Stimulated activated CD4-positive, alpha-beta T cell treated with anti-CD3 and anti-CD28 coated beads, Interleukin-12 subunit alpha, Interleukin-12 subunit beta, amount 100 ng/mL, for 4 hours (primary cell): Measurements from ENCODE around the gene FAM43B.

Experiments used
- DNase-seq: peaks from one replicate; pipeline ENCODE4 v3.0.0-alpha.2; 2020

The FAM43B gene

DNA sequence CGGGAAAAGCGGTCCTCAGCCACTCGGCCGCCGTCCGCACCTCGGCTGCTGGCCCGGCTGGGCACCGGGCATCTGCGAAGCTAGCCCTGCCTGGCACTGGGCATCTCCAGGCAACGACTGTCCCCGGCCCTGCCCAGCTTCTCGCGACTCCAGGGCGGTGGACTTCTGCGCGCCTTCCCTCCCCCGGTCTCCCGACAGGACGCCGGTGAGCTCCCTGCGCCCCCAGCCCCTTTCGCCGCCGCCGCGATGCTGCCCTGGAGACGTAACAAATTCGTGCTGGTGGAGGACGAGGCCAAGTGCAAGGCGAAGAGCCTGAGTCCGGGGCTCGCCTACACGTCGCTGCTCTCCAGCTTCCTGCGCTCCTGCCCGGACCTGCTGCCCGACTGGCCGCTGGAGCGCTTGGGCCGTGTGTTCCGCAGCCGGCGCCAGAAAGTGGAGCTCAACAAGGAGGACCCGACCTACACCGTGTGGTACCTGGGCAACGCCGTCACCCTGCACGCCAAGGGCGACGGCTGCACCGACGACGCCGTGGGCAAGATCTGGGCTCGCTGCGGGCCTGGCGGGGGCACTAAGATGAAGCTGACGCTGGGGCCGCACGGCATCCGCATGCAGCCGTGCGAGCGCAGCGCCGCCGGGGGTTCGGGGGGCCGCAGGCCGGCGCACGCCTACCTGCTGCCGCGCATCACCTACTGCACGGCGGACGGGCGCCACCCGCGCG is 514 bp downstream of the FAM43B start:
- no peak for DNase-seq

DNA sequence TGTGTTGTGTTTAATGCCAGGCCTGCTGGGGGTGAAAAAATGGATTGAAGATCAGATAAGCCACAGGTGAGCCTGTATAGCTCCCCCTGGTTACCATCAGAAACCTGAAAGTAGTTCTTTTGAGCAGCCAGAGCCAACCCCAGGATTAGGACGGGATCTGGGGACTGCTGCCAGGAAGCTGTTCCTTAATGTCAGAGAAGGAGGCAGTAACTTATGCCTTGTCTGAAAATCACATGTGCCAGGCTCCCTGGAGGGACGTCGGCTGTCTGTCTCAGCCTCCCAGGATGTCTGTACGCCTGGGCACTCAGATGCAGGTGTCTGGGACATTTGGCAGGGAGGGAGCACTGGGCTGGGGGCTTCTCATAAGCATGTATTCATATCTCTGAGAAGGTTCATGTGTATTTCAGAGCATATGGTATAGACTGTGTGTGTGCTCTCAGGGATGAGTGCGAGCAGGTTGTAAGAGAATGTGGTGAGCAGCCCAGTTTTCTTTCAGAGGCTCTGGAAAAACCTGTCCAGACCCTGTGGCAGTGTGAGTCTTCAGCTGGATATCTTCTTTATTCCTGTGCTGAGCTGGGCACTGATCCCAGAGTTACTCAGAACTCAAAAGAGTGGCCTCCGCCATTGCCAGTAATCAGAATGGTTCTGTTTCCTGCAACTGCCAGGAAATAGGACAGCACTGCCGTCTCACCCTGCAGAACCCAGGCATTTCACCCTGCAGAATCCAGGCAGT is 2.8 kb downstream of the FAM43B start:
- no peak for DNase-seq

DNA sequence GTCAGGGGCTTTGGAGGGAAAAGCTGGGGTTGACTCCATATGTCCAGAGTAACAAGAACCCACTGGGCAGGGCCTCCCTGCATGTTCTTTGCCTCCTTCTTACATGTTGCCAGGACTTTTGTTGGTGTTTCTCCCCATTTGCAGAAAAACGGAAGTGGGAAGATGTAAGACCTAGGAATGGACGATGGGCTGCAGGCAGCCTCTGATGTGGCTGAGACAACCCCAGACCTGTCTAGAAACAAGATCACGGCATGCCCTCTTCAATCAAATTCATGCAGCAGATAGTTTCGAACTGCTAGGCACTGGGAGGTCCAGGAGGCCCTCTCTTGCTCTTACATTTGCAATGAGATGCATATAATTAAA is 3.4 kb downstream of the FAM43B start:
- DNase-seq = no peak

DNA sequence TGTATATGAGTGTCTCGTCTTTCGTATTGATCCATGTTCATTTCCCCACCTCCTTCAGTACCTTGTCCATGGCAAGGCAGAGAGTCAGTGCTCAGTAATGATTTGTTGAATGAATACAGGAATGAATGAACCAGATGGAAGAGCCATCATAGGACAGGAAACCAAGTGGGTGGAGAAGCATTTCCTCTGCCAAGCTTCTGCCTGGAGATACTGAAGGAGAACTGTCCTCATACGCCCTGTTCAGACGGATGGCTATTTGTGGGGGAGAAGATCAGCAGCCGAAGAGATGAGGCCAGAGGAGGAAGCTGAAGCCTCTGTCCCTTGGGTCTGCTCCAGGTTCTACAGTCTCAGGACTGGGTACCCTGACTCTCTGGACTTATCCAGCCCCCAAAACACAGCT is 5.8 kb downstream of the FAM43B start:
- no peak for DNase-seq

DNA sequence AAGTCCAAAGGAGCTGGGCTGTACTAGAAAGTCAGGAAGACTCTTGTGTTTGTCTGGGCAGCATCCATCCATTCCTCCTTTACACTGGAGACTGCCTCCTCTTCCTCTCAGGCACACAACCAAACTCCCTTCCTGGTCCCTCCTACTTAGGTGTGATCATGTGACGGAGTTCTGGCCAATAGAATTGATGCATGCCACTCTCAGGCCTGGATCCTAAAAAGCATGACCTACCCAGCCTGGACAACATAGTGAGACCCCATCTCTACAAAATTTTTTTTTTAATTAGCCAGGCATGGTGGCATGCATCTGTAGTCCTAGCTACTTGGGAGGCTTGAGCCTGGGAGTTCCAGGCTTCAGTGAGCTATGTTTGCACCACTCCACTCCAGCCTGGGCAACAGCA is 8.6 kb downstream of the FAM43B start:
- DNase-seq = no peak

DNA sequence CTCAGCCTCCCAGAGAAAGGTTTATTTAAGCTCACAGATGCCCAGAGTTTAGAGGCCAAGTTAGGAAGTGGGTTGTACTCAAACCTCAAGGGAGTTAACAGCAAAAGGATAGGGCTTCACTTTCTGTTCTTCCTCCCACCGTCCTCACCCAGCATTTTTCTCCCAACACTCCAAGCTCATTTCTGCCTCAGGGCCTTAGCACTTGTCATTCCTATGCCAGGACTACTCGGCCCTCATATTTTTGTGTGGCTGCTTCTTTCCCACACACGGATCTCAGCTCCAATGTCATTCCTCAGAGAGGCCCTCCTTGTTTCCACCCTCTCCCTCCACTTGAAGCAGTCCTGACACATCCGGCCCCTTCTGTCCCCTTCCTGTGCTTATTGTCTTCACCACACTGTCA is 12.9 kb downstream of the FAM43B start:
- DNase-seq = no peak

DNA sequence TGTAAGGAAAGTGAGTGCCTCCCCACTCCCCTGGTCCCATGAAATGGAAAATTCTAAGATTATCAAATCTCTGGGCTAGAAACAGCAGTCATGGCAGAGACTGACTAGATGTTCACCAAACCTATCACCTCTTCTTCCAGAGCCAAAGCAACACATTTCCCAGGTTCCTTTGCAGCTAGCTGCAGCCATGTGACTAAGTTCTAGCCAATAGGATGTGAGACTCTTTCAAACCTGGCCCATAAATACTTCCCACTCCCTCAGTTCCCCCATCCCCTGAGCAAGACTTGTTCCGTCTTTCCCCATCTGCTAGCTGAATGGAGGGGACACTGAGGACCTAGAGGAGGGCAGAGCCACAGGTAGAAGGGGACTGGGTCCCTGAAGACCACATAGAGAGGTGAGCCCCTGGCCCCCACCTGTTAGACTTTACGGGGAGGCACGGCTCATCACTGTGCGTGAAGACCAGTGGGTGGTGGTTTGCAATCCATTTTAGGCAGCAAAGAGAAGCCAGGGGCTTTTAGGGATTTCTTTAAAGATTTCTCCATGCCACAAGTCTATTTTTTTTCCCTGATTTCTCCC is 17.2 kb downstream of the FAM43B start:
- no peak for DNase-seq

DNA sequence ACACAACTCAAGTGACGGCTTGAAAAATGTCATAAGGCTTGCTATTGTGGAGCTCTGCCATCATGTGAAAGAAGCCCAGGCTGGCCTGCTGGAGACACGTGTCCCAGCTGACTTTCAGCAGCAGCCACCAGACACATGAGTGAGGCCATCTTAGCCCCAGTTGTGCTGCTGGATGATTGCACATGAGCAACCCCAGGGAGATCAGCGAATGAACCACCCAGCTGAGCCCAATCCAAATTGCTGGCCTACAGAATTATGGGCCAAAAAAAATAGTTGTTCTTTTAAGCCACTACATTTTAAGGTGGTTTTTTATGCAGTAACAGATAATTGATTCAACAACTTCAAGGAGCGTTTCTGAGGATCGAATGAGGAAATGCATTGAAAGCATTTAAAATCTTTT is 19.1 kb downstream of the FAM43B start:
- no peak for DNase-seq

DNA sequence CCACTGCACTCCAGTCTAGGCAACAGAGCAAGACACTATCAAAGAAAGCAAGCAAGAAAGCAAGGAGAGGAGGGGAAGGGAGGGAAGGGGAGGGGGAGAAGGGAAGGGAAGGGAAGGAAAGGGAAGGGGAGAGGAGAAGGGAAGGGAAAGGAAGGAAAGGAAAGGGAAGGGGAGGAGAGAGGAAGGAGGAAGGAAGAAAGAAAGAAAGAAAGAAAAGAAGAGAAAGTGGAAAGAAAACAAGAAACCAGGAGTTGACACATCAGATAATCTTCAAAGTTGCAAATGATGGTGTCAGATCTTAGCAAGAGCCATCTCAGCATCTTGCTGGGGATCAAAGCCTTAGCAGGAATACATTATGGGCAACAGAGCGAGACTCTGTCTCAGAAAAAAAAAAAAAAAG is 21.6 kb downstream of the FAM43B start:
- DNase-seq = no peak

DNA sequence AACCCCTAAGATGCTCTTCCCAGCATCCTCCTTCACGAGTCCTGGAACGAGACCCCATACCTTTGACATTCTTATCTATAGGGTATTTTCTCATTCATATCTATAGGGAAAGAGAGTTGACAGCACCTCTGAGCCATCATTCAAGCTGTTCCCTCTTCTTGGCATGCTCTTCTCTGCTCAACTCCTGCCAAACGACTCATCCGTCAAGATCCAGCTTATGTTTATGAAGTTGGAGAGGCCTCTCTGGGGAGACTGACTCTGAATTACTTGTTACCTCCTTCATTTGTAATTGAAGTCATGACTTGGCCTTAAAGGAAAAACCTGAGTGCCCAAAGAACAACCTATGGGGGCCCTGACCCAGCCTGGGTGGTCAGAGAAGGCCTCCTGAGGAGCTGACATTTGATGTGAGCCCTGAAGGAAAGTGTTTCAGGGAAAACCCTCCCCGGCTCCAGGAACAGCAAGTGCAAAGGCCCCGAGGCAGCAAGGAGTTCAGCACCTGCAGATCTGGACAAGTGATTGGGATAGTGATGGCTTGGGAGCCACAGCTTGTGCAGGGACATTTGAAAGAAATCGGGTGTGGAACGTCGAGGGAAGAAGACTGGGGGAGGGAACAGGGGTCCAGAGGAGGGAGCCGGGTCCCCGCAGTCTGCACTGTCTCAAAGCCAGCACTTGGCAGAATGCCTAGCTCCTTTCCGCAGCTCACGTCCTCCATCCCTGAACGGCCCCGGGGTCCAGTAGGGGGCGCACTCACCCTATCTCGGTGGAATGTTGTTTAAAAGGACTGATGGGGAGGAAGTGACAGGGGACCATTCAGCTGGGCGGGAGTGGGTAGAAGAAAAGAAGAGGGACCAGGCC is 22.5 kb downstream of the FAM43B start:
- peak; percentile 64 for DNase-seq

DNA sequence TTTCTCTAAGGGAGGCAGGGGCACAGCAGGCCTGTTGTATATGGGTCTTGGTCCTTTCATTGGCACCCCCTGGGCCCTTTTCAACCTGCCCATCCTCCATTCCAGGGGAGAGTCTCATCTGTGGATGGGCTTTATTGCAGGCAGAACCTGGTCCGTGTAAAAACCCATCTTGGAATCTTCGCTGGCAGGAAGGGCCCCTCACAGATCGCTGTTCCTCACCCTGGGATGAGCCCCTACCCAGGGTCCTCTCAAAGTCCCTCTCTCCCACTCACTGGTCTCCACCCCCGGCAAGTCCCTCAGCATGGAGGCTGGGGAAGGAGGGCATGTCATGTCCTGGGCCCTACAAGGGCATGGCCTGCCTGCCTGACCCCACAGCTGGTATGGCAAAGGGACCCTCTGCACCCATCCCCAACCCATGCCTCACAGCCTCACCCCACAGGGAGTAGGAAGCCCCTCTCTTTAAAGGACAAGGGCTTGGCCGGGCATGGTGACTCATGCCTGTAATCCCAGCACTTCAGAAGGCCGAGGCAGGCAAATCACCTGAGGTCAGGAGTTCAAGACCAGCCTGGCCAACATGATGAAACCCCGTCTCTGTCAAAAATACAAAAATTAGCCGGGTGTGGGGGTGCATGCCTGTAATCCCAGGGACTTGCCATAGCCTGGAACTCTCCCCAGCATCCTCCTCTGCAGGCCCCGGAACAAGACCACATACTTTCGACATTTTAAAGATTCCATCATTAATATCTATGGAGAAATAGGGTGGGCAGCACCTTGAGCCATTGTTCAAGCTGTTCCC is 23.4 kb downstream of the FAM43B start:
- no peak for DNase-seq

DNA sequence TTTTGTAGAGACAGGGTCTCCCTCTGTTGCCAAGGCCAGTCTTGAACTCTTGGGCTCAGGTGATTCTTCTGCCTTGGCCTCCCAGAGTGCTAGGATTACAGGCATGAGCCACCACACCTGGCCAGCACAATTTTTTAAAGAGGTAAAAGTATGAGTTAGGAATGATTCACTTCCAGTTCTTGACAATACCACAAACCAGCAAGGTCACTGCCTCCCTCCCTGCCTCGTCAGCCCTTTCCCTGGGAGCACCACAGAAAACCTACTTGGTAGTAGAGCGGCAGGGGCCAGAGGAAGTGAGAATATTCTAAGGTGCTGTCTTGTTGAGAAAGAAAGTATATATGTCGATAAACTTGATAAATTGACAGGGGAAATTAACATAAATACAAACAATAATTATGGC is 25.7 kb downstream of the FAM43B start:
- DNase-seq = no peak

DNA sequence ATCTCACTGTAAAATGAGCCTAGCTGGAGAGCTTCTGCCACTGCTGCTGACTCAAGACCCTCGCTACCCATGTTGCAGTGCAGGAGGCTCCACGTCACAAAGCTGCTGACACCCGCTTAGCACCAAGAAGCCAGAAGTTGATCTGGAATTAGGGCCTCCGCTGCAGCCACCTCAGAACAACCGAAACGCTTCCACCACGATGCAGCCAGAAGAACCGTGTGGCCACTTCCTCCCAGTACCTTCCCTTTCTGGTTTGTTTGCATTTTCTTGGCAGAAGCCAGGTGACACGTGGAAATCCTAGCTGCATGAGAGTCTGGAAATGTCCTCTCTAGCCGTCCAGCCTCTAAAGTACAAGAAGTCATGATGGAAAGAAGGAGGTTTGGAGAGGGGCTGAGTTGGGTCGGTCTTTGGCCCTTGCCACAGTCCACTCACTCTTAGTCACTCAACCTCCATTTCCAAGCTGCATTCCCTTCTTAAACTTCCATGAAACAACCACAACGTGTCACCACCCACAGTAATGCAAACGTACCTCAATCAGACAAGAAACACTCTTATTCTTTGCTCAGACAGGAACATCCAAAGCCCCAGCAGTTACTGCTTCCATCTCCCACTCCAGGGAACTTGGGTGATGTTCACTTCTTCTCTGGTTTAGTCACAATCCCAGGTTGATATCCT is 26.5 kb downstream of the FAM43B start:
- DNase-seq = no peak

DNA sequence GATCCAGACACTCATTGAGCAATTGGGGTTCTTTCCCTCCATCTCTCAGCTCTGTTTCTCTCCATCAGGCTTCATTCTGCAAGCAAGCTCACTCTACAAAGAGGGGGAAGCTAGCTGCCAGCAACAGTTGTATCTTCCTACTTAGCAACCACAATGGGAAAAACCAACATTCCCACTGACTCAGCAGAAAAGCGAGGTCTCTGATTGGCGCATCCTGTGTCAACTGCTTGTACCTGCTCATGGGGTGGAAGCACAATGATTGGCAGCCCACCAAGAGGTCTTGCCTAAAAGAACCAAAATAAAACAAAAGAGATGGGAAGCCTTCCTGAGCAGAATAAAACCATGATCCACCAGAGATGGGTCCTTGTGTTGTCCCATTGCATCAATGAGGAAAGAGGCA is 32.5 kb downstream of the FAM43B start:
- no peak for DNase-seq

DNA sequence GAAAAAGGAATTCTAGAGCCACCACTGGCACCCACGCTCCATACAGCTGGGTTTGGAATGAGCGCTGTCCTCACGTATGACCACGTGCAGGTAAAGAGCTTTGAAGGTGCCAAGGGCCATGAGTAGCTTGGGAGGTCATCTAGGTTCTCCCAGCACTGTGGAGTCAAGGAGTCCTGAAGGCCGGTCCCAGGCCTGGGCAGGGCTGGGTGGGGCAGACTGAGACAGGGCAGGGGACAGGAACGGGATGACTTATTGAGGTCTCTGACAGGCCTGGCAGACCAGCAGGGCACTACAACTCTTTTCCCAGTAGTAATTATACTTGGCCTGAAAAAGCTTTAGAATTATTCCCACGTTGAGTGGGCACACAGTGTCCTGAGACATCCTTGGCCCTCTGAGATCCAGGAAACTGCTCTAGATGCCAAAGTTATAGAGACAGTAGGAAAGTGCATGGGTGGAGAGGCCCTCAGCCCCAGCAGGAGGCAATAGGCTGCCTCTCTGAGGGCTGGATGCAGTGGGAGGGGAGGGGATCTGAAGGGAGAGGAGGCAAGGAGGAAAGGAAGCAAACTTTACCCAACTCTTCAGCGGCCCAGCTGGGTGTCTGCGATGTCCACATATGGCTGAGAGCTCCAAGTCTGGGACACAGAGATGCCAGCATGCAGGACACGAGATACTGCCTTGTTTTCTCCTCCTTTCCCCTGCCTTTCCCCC is 34.7 kb downstream of the FAM43B start:
- no peak for DNase-seq

DNA sequence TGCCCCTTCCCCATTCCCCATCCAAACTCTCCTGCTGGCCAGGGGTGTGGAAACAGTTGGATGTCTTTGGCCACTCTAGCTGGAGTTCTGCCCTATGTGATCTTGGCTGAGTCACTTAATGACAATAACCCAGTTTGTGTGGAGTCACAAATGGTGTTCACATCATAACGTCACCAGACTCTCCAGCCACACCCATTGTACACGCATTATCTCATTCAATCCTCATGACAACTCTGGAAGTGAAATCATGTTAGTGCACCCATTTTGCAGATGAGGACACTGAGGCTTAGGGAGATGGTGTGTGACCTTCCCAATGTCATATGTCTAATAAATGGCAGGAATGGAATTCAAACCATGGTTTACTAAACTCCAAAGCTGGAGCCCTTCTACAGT is 35.3 kb downstream of the FAM43B start:
- no peak for DNase-seq

DNA sequence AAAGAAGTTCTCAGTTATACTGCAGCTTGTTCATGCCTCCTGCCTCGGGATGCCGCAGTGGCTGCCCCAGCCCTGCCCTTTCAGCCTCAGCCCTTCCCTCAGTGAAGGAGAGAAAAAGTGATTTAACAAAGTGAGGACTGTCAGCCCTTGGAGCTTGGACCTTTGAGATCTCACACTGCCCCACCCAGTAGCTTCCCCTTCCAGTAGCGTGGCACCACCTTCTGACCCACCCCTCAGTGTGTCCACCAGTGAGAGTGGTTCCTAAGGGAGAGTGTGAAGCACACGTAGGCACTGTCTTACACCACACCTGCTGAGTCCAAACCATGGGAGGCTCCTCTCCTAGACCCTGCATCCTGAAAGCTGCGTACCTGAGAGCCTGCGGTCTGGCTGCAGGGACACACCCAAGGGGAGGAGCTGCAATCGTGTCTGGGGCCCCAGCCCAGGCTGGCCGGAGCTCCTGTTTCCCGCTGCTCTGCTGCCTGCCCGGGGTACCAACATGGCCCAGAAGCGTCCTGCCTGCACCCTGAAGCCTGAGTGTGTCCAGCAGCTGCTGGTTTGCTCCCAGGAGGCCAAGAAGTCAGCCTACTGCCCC is 36.4 kb downstream of the FAM43B start, which contains the start of gene CDA:
CDA (plus strand) TSS at position 464 of the 592 bp plus-strand sequence; CDS start at position 497, 33 bp downstream.
- DNase-seq = no peak

DNA sequence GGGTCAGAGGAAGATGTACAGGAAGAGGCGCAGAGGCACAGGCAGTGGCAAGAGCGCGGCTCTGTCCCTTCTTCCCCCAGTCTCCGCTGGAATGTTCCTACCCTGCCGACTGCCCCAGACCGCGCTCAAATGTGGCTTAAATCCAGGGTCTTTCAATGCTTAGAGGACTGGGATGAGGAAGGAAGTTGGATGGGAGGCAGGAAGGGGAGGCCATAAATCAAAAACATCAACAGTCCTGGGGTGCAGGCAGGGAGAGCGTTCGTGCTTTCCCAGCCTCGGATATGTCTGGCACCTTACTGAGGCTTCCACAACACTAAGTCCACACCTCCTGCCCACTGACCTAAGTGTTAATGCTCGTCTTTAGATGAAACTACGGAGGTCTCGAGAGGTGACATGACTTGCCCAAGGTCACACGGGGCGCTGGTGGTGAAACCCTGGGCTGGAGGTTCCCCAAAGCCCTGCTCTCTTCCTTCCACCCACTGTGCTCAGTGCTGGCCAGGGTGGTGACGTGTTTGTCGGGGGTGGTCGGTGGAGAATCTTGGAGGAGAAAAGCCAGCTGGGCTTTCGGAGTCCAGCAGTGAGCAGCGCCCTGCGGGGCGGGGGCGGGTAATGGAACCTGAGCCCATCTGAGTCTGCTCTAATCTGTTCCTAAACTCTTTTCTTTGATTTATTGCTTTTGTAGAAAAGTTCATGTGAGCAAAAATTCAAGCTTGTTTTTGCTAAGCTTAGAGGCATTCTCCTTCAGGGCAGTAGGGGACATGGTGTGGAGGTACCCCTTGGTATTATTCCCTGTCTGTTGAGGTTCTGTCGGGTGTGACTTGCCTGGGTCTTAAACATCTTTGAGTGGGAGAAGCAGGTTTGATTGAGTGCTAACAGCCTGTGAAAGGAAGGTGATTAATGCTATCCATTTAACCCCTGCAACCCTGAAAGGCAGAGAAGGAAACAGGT is 37.2 kb downstream of the FAM43B start:
- DNase-seq = no peak

DNA sequence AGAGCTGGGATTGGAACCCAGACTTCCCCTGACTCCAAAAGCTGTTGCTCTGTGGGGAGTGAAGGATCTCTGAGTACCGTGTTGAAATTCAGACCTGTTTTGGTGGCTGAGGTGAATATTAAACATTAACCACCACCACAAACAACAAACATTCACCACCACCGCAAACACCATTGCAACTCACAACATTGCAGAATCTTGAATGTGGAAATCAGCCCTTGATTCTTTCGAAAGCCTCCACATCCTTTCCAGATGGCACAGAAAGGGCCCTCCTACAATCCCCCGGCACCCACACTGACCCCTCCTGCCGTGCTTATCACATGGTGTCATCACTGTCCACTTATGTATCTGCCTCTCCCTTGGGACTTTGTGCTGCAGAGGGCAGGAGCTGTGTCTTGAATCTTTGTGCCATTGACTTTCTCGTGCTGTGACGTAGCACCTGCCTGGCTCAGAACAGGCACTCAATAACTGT is 38.0 kb downstream of the FAM43B start:
- DNase-seq = no peak

DNA sequence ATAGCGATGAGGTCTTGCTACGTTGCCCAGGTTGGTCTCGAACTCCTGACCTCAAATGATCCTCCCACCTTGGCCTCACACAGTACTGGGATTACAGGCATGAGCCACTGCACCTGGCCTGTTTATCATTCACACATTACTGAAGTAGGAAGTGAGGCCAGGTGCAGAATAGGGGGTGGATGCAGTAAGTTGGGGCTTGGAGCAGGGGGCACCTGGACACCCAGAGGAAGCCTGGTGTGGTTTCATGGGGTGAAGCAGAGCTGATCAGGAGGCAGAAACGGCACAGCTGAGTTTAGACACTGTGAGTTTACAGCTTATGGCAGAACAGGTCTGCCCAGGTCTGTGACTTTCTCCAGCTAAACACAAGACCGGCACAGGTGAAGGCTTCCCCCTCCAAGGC is 41.4 kb downstream of the FAM43B start:
- no peak for DNase-seq
